HG03025 (cell line): ENCODE results near the gene SURF4.
"Not testable (repeated sequence)": the region's sequence is repeated elsewhere in the genome, so short reads cannot be mapped to it uniquely, and the experiment has no call there.

Source experiments
- ATAC-seq: cut with Tn5 transposase; IDR thresholded peaks from one replicate; pipeline ENCODE4 v1.9.1; 2021; ENCODE audit warnings: mild to moderate bottlenecking, moderate library complexity; ENCODE audit not compliant: unreplicated experiment, low FRiP score

The SURF4 gene

GRCh38 chr9:133340256-133340655 lies 35.6 kb downstream of the SURF4 start:
- no peak for ATAC-seq

- no peak for ATAC-seq
Observed at GRCh38 chr9:133339641-133340040, 36.2 kb downstream of the SURF4 start.

- ATAC-seq = peak; percentile 64
Observed at GRCh38 chr9:133335924-133336811, 39.7 kb downstream of the SURF4 start, which contains the start of gene SURF6. Gene SURF6, minus strand, starts transcription at chr9:133336188. Its CDS starts 56 bp downstream, at chr9:133336132.

GRCh38 chr9:133334888-133335287 lies 41.0 kb downstream of the SURF4 start:
- ATAC-seq = not testable (repeated sequence)

- ATAC-seq = no peak
Observed at GRCh38 chr9:133334161-133334560, 41.7 kb downstream of the SURF4 start.

GRCh38 chr9:133333566-133333965 lies 42.3 kb downstream of the SURF4 start:
- ATAC-seq = no peak

GRCh38 chr9:133333011-133333410 lies 42.8 kb downstream of the SURF4 start:
- no peak for ATAC-seq

GRCh38 chr9:133332381-133332730 lies 43.5 kb downstream of the SURF4 start:
- ATAC-seq = no peak

- no peak for ATAC-seq
Observed at GRCh38 chr9:133331641-133332380, 44.0 kb downstream of the SURF4 start.

- no peak for ATAC-seq
Observed at GRCh38 chr9:133331221-133331620, 44.6 kb downstream of the SURF4 start.

- ATAC-seq = not testable (repeated sequence)
Observed at GRCh38 chr9:133329306-133330156, 46.3 kb downstream of the SURF4 start.

- ATAC-seq = no peak
Observed at GRCh38 chr9:133327834-133328484, 47.9 kb downstream of the SURF4 start.

- ATAC-seq = not testable (repeated sequence)
Observed at GRCh38 chr9:133327021-133327420, 48.8 kb downstream of the SURF4 start.

- no peak for ATAC-seq
Observed at GRCh38 chr9:133323991-133324703, 51.7 kb downstream of the SURF4 start.

GRCh38 chr9:133323211-133323610 lies 52.6 kb downstream of the SURF4 start:
- no peak for ATAC-seq

GRCh38 chr9:133322701-133323100 lies 53.2 kb downstream of the SURF4 start:
- ATAC-seq = no peak

GRCh38 chr9:133321411-133321935 lies 54.4 kb downstream of the SURF4 start:
- no peak for ATAC-seq

- no peak for ATAC-seq
Observed at GRCh38 chr9:133320421-133320881, 55.4 kb downstream of the SURF4 start.

GRCh38 chr9:133317551-133317950 lies 58.3 kb downstream of the SURF4 start:
- not testable (repeated sequence) for ATAC-seq
